Fibroblast of lung (primary cell): Measurements from ENCODE around the gene ADAM23. TPM values are rescaled to one million over a fixed set of nuclear protein-coding genes. Genes with fewer than 3 reads are reported as not detected.

Source experiments
- DNase-seq, 2 donors: peaks; one replicate each; pipeline versions ENCODE4 v3.0.0 to v3.0.0-alpha.2; 2010; ENCODE audit warnings: low read depth in 2 of 2
- H2AFZ ChIP-seq: 2 replicates; pipeline ENCODE4 v1.5.1; 2012; ENCODE audit warnings: low read length, control low read depth, inconsistent platforms
- H3K27ac ChIP-seq: 2 replicates; pipeline ENCODE4 v1.5.1; 2011; ENCODE audit warnings: low read length, control low read depth; ENCODE audit not compliant: insufficient read depth
- H3K27me3 ChIP-seq: 2 replicates; pipeline ENCODE4 v1.5.1; 2011; ENCODE audit warnings: mild to moderate bottlenecking, low read length; ENCODE audit not compliant: control insufficient read depth, insufficient read depth
- H3K36me3 ChIP-seq: 2 replicates; pipeline ENCODE4 v1.5.1; 2011; ENCODE audit warnings: low read length; ENCODE audit not compliant: control insufficient read depth, insufficient read depth
- H3K4me1 ChIP-seq: 2 replicates; pipeline ENCODE4 v1.5.1; 2011; ENCODE audit warnings: low read length; ENCODE audit not compliant: control insufficient read depth, insufficient read depth; ENCODE audit errors: extremely low read depth
- H3K4me2 ChIP-seq: 2 replicates; pipeline ENCODE4 v1.5.1; 2011; ENCODE audit warnings: low read length, control low read depth; ENCODE audit not compliant: insufficient read depth; ENCODE audit errors: extremely low read depth
- H3K4me3 ChIP-seq, 4 experiments: fragments of 200-600 bp in 1 of 4; sonication (generic) in 1 of 4; replicated peaks in 1 of 4; 2 replicates each; pipeline ENCODE4 v1.5.1; 2011 to 2016; ENCODE audit warnings: low read length in 4 of 4, low read depth in 3 of 4, mild to moderate bottlenecking in 3 of 4, control low read depth in 2 of 4, inconsistent platforms in 1 of 4, mixed read lengths in 1 of 4; ENCODE audit not compliant: insufficient read depth in 1 of 4; ENCODE audit errors: control extremely low read depth in 1 of 4
- H3K79me2 ChIP-seq: 2 replicates; pipeline ENCODE4 v1.5.1; 2012; ENCODE audit warnings: mild to moderate bottlenecking, low read length, inconsistent platforms; ENCODE audit not compliant: control insufficient read depth, insufficient read depth
- H3K9ac ChIP-seq: 2 replicates; pipeline ENCODE4 v1.5.1; 2011; ENCODE audit warnings: mild to moderate bottlenecking, low read length, control low read depth; ENCODE audit not compliant: insufficient read depth
- H3K9me3 ChIP-seq: 2 replicates; pipeline ENCODE4 v1.5.1; 2012; ENCODE audit warnings: low read depth, low read length; ENCODE audit not compliant: control insufficient read depth, insufficient read depth
- H4K20me1 ChIP-seq: 2 replicates; pipeline ENCODE4 v1.5.1; 2011; ENCODE audit warnings: low read length; ENCODE audit not compliant: control insufficient read depth, insufficient read depth; ENCODE audit errors: extremely low read depth
- EZH2 ChIP-seq: IDR thresholded peaks from 2 replicates; pipeline ENCODE4 v1.5.1; 2012; ENCODE audit warnings: low read length, control low read depth, mild to moderate bottlenecking; ENCODE audit errors: missing control alignments
- polyA plus RNA-seq, 2 donors: library from polyadenylated mRNA; depleted of rRNA in 1 of 2; stranded (reverse) in 1 of 2; unstranded in 1 of 2; fragments of >200 nt; gene quantifications; 2 replicates each; pipeline ENCODE4 v1.2.1, GENCODE V29; 2011 to 2012; ENCODE audit warnings: missing spikeins in 1 of 2
- total RNA-seq: library from RNA; depleted of rRNA; stranded (reverse); fragments of >200 nt; gene quantifications from 2 replicates; pipeline ENCODE4 v1.2.1, GENCODE V29; 2014
- TF ChIP-seq, protein P1 (sequence below), 2 donors: IDR thresholded peaks in 1 of 2; conservative IDR thresholded peaks in 1 of 2; 1 replicate in 1 of 2; 2 replicates in 1 of 2; pipeline ENCODE4 v1.5.1; 2011 to 2012; ENCODE audit warnings: low read length in 2 of 2, control low read depth in 1 of 2, inconsistent platforms in 1 of 2, low read depth in 1 of 2, mild to moderate bottlenecking in 1 of 2

The ADAM23 gene
- total and polyA plus RNA-seq, 2 donors (not counting 1 experiment from before 2014, with no cell fraction given), result 2.3 to 2.7 TPM

GRCh38 chr2:206533977-206534376 lies 90.6 kb downstream of the ADAM23 start:
- Histone ChIP-seq H2AFZ (no peak overlapping the region), H3K9ac (no peak overlapping the region), H3K4me1 (no peaks in the 10 kb centered on the region), H3K36me3 (no peaks in the 10 kb centered on the region), H3K79me2 (no peaks in the 10 kb centered on the region), H3K27ac (no peak overlapping the region), H3K4me2 (no peak overlapping the region), H3K27me3 (no peaks in the 10 kb centered on the region), H3K9me3 (no peaks in the 10 kb centered on the region), H3K4me3 (no peak overlapping the region), H4K20me1 (no peaks in the 10 kb centered on the region)
- DNase-seq, result no peak
- TF ChIP-seq, protein P1, sequence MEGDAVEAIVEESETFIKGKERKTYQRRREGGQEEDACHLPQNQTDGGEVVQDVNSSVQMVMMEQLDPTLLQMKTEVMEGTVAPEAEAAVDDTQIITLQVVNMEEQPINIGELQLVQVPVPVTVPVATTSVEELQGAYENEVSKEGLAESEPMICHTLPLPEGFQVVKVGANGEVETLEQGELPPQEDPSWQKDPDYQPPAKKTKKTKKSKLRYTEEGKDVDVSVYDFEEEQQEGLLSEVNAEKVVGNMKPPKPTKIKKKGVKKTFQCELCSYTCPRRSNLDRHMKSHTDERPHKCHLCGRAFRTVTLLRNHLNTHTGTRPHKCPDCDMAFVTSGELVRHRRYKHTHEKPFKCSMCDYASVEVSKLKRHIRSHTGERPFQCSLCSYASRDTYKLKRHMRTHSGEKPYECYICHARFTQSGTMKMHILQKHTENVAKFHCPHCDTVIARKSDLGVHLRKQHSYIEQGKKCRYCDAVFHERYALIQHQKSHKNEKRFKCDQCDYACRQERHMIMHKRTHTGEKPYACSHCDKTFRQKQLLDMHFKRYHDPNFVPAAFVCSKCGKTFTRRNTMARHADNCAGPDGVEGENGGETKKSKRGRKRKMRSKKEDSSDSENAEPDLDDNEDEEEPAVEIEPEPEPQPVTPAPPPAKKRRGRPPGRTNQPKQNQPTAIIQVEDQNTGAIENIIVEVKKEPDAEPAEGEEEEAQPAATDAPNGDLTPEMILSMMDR (conservative IDR thresholded peaks at IDR 0.05 in 1 of 2, IDR thresholded peaks at IDR 0.05 in 1 of 2; ENCODE audit: low read depth in 1 of 2, low read length in 2 of 2), result no peak
- TF ChIP-seq EZH2, result no peak

GRCh38 chr2:206535260-206535986 lies 92.1 kb downstream of the ADAM23 start:
- TF ChIP-seq, protein P1 (conservative IDR thresholded peaks at IDR 0.05 in 1 of 2, IDR thresholded peaks at IDR 0.05 in 1 of 2; ENCODE audit: low read depth in 1 of 2, low read length in 2 of 2), result no peak
- TF ChIP-seq EZH2, result no peak
- no peaks in the 10 kb centered on the region for H4K20me1 ChIP-seq

DNA sequence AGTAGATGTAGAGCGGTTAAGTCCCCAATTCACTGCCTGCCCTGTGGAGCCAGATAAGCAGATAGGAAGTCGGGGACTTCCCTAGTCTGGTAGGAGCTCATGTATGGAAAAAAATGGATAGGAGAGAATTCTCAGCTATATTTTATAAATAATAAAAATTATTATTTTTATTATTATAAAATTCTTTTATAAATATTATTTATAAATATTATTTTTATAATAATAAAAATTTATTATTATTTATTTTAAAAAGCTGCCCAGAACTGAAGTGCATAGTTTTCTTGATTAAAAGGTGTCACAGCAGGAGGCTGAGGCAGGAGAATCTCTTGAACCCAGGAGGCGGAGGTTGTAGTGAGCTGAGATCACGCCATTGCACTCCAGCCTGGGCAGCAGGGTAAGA lies 97.4 kb downstream of the ADAM23 start:
- Histone ChIP-seq H3K4me3 (no peak overlapping the region), H3K27me3 (no peaks in the 10 kb centered on the region), H3K27ac (no peak overlapping the region), H3K36me3 (no peaks in the 10 kb centered on the region), H3K4me2 (no peak overlapping the region), H3K9ac (no peak overlapping the region), H2AFZ (no peak overlapping the region), H3K9me3 (no peaks in the 10 kb centered on the region), H4K20me1 (no peaks in the 10 kb centered on the region), H3K79me2 (no peaks in the 10 kb centered on the region), H3K4me1 (no peaks in the 10 kb centered on the region)
- no peak for TF ChIP-seq EZH2
- TF ChIP-seq, protein P1 (conservative IDR thresholded peaks at IDR 0.05 in 1 of 2, IDR thresholded peaks at IDR 0.05 in 1 of 2; ENCODE audit: low read depth in 1 of 2, low read length in 2 of 2), result no peak
- no peak for DNase-seq

More at GRCh38 chr2:206535260-206535986, 92.1 kb downstream of the ADAM23 start:
- Histone ChIP-seq H3K4me1 (no peaks in the 10 kb centered on the region), H3K9ac (no peak overlapping the region), H3K4me3 (no peak overlapping the region), H3K79me2 (no peaks in the 10 kb centered on the region), H3K4me2 (no peak overlapping the region), H3K36me3 (no peaks in the 10 kb centered on the region), H2AFZ (no peak overlapping the region), H3K27ac (no peak overlapping the region), H3K9me3 (no peaks in the 10 kb centered on the region), H3K27me3 (no peaks in the 10 kb centered on the region)
- DNase-seq, result no peak
